T-cell (primary cell): ENCODE measurements around the gene PLVAP. TPM values are rescaled to one million over a fixed set of nuclear protein-coding genes. Genes with fewer than 3 reads are reported as not detected.

Experiments used
- ATAC-seq, 4 experiments: fragments of 200-7000 bp in 3 of 4; fragments of 150-1000 bp in 1 of 4; cut with Tn5 transposase; replicated peaks in 1 of 4; 1 replicate in 3 of 4; 2 replicates in 1 of 4; pipeline ENCODE4 v1.10.0; 2021; ENCODE audit warnings: moderate library complexity in 3 of 4, mild to moderate bottlenecking in 2 of 4, moderate number of reproducible peaks in 1 of 4
- CTCF ChIA-PET, 2 donors: fragments of 300-600 bp; sonication (Branson Sonifier 250); formaldehyde crosslinking; loops; one replicate each; lab custom pipeline; 2022; ENCODE audit warnings: antibody characterized with exemption in 2 of 2; lab: Charles Lee
- POLR2A ChIA-PET, 2 donors: fragments of 300-600 bp; sonication (Branson Sonifier 250); formaldehyde crosslinking; loops; one replicate each; lab custom pipeline; 2022; ENCODE audit warnings: antibody characterized with exemption in 2 of 2; lab: Charles Lee
- DNase-seq, 35 experiments: peaks; one replicate each; pipeline versions ENCODE4 v3.0.0 to v3.0.0-alpha.2; 2013 to 2023
- H3K27ac ChIP-seq: one replicate; pipeline ENCODE4 v1.5.1; 2013; ENCODE audit warnings: low read length
- H3K27me3 ChIP-seq, 2 experiments: replicated peaks in 1 of 2; 1 replicate in 1 of 2; 2 replicates in 1 of 2; pipeline versions ENCODE4 v1.6.1 to v1.7.0; 2013; ENCODE audit warnings: low read length in 1 of 2, mixed read lengths in 1 of 2; ENCODE audit not compliant: control insufficient read depth in 2 of 2, insufficient read depth in 2 of 2; ENCODE audit errors: extremely low read depth in 1 of 2
- H3K36me3 ChIP-seq, 2 donors: 1 replicate in 1 of 2; 2 replicates in 1 of 2; pipeline versions ENCODE4 v1.6.1 to v1.7.0; 2013; ENCODE audit warnings: low read length in 1 of 2; ENCODE audit not compliant: control insufficient read depth in 2 of 2, insufficient read depth in 1 of 2; ENCODE audit errors: extremely low read depth in 1 of 2
- H3K4me1 ChIP-seq, 2 experiments: 1 replicate in 1 of 2; 2 replicates in 1 of 2; pipeline versions ENCODE4 v1.6.1 to v1.7.0; 2013; ENCODE audit warnings: low read length in 2 of 2, mixed read lengths in 1 of 2; ENCODE audit not compliant: insufficient read depth in 2 of 2, control insufficient read depth in 1 of 2; ENCODE audit errors: extremely low read depth in 1 of 2
- H3K4me3 ChIP-seq, 2 donors: 1 replicate in 1 of 2; 2 replicates in 1 of 2; pipeline versions ENCODE4 v1.5.1 to v1.7.0; 2013; ENCODE audit warnings: mild to moderate bottlenecking in 2 of 2, low read length in 1 of 2, moderate library complexity in 1 of 2; ENCODE audit not compliant: control insufficient read depth in 1 of 2; ENCODE audit errors: extremely low read depth in 1 of 2
- H3K9me3 ChIP-seq: 2 replicates; pipeline ENCODE4 v1.7.0; 2013
- H3K27ac Mint-ChIP-seq, 2 donors: one replicate each; pipeline ENCODE4 v1.8.0; 2020 to 2021; ENCODE audit warnings: mild to moderate bottlenecking in 2 of 2, mixed read lengths in 2 of 2
- H3K27me3 Mint-ChIP-seq, 2 donors: one replicate each; pipeline ENCODE4 v1.8.0; 2021 to 2022; ENCODE audit warnings: mixed read lengths in 2 of 2
- H3K36me3 Mint-ChIP-seq: one replicate; pipeline ENCODE4 v1.8.0; 2021; ENCODE audit warnings: mixed read lengths
- H3K4me1 Mint-ChIP-seq, 3 donors: one replicate each; pipeline ENCODE4 v1.8.0; 2020 to 2022; ENCODE audit warnings: mixed read lengths in 3 of 3, mild to moderate bottlenecking in 1 of 3
- H3K4me3 Mint-ChIP-seq, 3 donors: one replicate each; pipeline ENCODE4 v1.8.0; 2020 to 2022; ENCODE audit warnings: mild to moderate bottlenecking in 3 of 3, mixed read lengths in 3 of 3, moderate library complexity in 3 of 3
- H3K9me3 Mint-ChIP-seq, 3 donors: one replicate each; pipeline ENCODE4 v1.8.0; 2020 to 2022; ENCODE audit warnings: mixed read lengths in 3 of 3
- WGBS: methylation state at CpG from one replicate; pipeline ENCODE4 v1.1.5; 2013; ENCODE audit warnings: missing lambda C conversion rate; ENCODE audit not compliant: insufficient coverage; 5-methylcytosine and 5-hydroxymethylcytosine counted together
- total RNA-seq, 35 experiments: library from RNA in 6 of 35; stranded (reverse) in 6 of 35; fragments of 120-200 nt in 1 of 35; gene quantifications; one replicate each; pipeline versions ENCODE4 v1.2.1 to v1.2.4 and lab custom pipeline; 2013 to 2026

PLVAP gene
- total RNA-seq, 5 donors from 2014 or later (not counting 1 experiment from before 2014, with no cell fraction given): 0.19 to 0.86 (median 0.48) TPM; not detected in 1

GRCh38 chr19:17393914-17394313 lies 16.8 kb upstream of the PLVAP start, which contains the start of gene CCDC194:
Gene CCDC194, minus strand, starts transcription at chr19:17394196. Its CDS starts 38 bp downstream, at chr19:17394158.
- ATAC-seq (no peak), DNase-seq (no peak)
- Mint-ChIP-seq H3K4me3 (peak within 1 kb of the TSS in 1 of 3 donors; percentile 40), H3K36me3 (no peaks in the 10 kb centered on the region), H3K27me3 (peaks cover 0 to 2% of the 10 kb centered on the region in 2 donors), H3K9me3 (no peaks in the 10 kb centered on the region), H3K27ac (peak within 1 kb of the TSS in 1 of 2 donors; percentile 71), H3K4me1 (peaks cover 21 to 24% (median 22%) of the 10 kb centered on the region in 3 donors)
- 87% methylated on average over 39 of the region's 41 CpGs for WGBS
- Histone ChIP-seq H3K27me3 (peaks cover 0 to 18% of the 10 kb centered on the region in 2 experiments), H3K4me1 (peaks cover 8 to 34% of the 10 kb centered on the region in 2 experiments), H3K27ac (peak within 1 kb of the TSS; percentile 41), H3K9me3 (no peaks in the 10 kb centered on the region), H3K36me3 (peaks cover 0 to 2% of the 10 kb centered on the region in 2 donors), H3K4me3 (no peak within 1 kb of the TSS)
- CTCF ChIA-PET: interaction anchor here in 1 of 2 donors (0.9 kb wide), 1 partner anchor 180 kb away, joined by 3 read pairs; no protein-coding TSS in a partner anchor
- POLR2A ChIA-PET: interaction anchor here in 1 of 2 donors (0.7 kb wide), 1 partner anchor 76 kb away, joined by 6 read pairs; the partner anchor contains the start of gene SLC27A1

GRCh38 chr19:17393002-17393401 lies 15.9 kb upstream of the PLVAP start:
- no peak overlapping the region for H3K4me3 Mint-ChIP-seq
- H3K36me3 Mint-ChIP-seq: no peaks in the 10 kb centered on the region
- ATAC-seq: no peak

GRCh38 chr19:17391371-17392151 lies 14.4 kb upstream of the PLVAP start:
- peaks cover 8 to 34% of the 10 kb centered on the region in 2 experiments for H3K4me1 ChIP-seq
- H3K4me1 Mint-ChIP-seq: peaks cover 21 to 24% (median 22%) of the 10 kb centered on the region in 3 donors
- H3K4me3 ChIP-seq: peak overlapping the region; percentile 42 to 66
- H3K27ac ChIP-seq: no peak overlapping the region
- ChIA-PET POLR2A (interaction anchor here in 1 of 2 donors (0.5 kb wide), 1 partner anchor 67 kb away, joined by 3 read pairs; no protein-coding TSS in a partner anchor), CTCF (interaction anchor here (0.6 to 1.7 kb wide), 4 partner anchors 13 to 52 kb away, joined by 3 to 5 read pairs (median 4); partner anchors contain the start of gene MVB12A (in 1 of the 2))
- ATAC-seq (peak; percentile 2 to 36 (median 30)), DNase-seq (no peak)
- peaks cover 0 to 2% of the 10 kb centered on the region in 2 donors for H3K27me3 Mint-ChIP-seq
- whole genome bisulfite sequencing: 14% methylated on average over 17 of the region's 26 CpGs
- no peaks in the 10 kb centered on the region for H3K36me3 ChIP-seq
- peaks cover 0 to 18% of the 10 kb centered on the region in 2 experiments for H3K27me3 ChIP-seq
- peak overlapping the region in 1 of 2 donors; percentile 61 for H3K27ac Mint-ChIP-seq
- H3K36me3 Mint-ChIP-seq: no peaks in the 10 kb centered on the region
- no peaks in the 10 kb centered on the region for H3K9me3 Mint-ChIP-seq
- H3K4me3 Mint-ChIP-seq: peak overlapping the region; percentile 53 to 94 (median 73)
- H3K9me3 ChIP-seq: no peaks in the 10 kb centered on the region

More at GRCh38 chr19:17393002-17393401, 15.9 kb upstream of the PLVAP start:
- H3K4me1 Mint-ChIP-seq: peaks cover 21 to 24% (median 22%) of the 10 kb centered on the region in 3 donors
- ChIA-PET CTCF (interaction anchor here in 1 of 2 donors (0.9 kb wide), 1 partner anchor 180 kb away, joined by 3 read pairs; no protein-coding TSS in a partner anchor), POLR2A (interaction anchor here in 1 of 2 donors (0.7 kb wide), 1 partner anchor 77 kb away, joined by 6 read pairs; the partner anchor contains the start of gene SLC27A1)
- no peak overlapping the region for H3K4me3 ChIP-seq
- H3K27ac Mint-ChIP-seq: no peak overlapping the region
- no peaks in the 10 kb centered on the region for H3K9me3 ChIP-seq
- peaks cover 8 to 34% of the 10 kb centered on the region in 2 experiments for H3K4me1 ChIP-seq
- H3K9me3 Mint-ChIP-seq: no peaks in the 10 kb centered on the region
- no peak for DNase-seq
- peaks cover 0 to 2% of the 10 kb centered on the region in 2 donors for H3K27me3 Mint-ChIP-seq
- WGBS: 67% methylated on average over 1 of the region's 2 CpGs
- no peak overlapping the region for H3K27ac ChIP-seq
- H3K27me3 ChIP-seq: peaks cover 0 to 18% of the 10 kb centered on the region in 2 experiments
- H3K36me3 ChIP-seq: no peaks in the 10 kb centered on the region

GRCh38 chr19:17390665-17391370 lies 13.7 kb upstream of the PLVAP start:
- Histone ChIP-seq H3K36me3 (no peaks in the 10 kb centered on the region), H3K9me3 (no peaks in the 10 kb centered on the region), H3K27ac (no peak overlapping the region), H3K4me3 (peak overlapping the region; percentile 66 to 67), H3K4me1 (peaks cover 8 to 34% of the 10 kb centered on the region in 2 experiments), H3K27me3 (peaks cover 0 to 18% of the 10 kb centered on the region in 2 experiments)
- Mint-ChIP-seq H3K36me3 (no peaks in the 10 kb centered on the region), H3K4me3 (peak overlapping the region; percentile 85 to 94 (median 86)), H3K4me1 (peaks cover 21 to 26% (median 22%) of the 10 kb centered on the region in 3 donors), H3K27me3 (peaks cover 0 to 2% of the 10 kb centered on the region in 2 donors), H3K9me3 (no peaks in the 10 kb centered on the region), H3K27ac (peak overlapping the region in 1 of 2 donors; percentile 27)
- DNase-seq (peak; percentile 73 to 93 (median 84)), ATAC-seq (peak; percentile 98 to 99 (median 99))
- ChIA-PET POLR2A (interaction anchor here in 1 of 2 donors (0.5 kb wide), 1 partner anchor 67 kb away, joined by 3 read pairs; no protein-coding TSS in a partner anchor), CTCF (interaction anchor here (0.5 to 1.7 kb wide), 6 partner anchors 13 to 468 kb away, joined by 3 to 5 read pairs (median 4); partner anchors contain the start of gene MVB12A (in 1 of the 2))
- under 1% methylated on average over 42 of the region's 50 CpGs for WGBS

GRCh38 chr19:17389957-17390664 lies 13.0 kb upstream of the PLVAP start:
- Mint-ChIP-seq H3K4me3 (peak overlapping the region; percentile 85 to 94 (median 86)), H3K27ac (no peak overlapping the region), H3K36me3 (no peaks in the 10 kb centered on the region), H3K4me1 (peaks cover 18 to 23% (median 19%) of the 10 kb centered on the region in 3 donors), H3K27me3 (peaks cover 0 to 2% of the 10 kb centered on the region in 2 donors), H3K9me3 (no peaks in the 10 kb centered on the region)
- ChIA-PET POLR2A (no interaction called here), CTCF (interaction anchor here (0.5 to 0.9 kb wide), 5 partner anchors 23 to 469 kb away, joined by 3 to 4 read pairs (median 3); no protein-coding TSS in a partner anchor)
- H3K27ac ChIP-seq: no peak overlapping the region
- H3K27me3 ChIP-seq: peaks cover 0 to 18% of the 10 kb centered on the region in 2 experiments
- no peak for ATAC-seq
- peaks cover 8 to 30% of the 10 kb centered on the region in 2 experiments for H3K4me1 ChIP-seq
- H3K4me3 ChIP-seq: peak overlapping the region; percentile 64 to 67
- no peaks in the 10 kb centered on the region for H3K36me3 ChIP-seq
- 2% methylated on average over 17 of the region's 37 CpGs for WGBS
- H3K9me3 ChIP-seq: no peaks in the 10 kb centered on the region
- DNase-seq: peak in 1 of 35 experiments; percentile 29
